Measurements from ENCODE around the gene ANO7. TPM values are rescaled to one million over a fixed set of nuclear protein-coding genes. Genes with fewer than 3 reads are reported as not detected.
A peak's percentile ranks its signal among the peaks of the same experiment; 100 is the strongest.
"Not testable (repeated sequence)": the region's sequence is repeated elsewhere in the genome, so short reads cannot be mapped to it uniquely, and the experiment has no call there.

The ANO7 gene
- total RNA-seq, 4 donors from 2014 or later, result 1.1 to 1.4 (median 1.2) TPM

GRCh38 chr2:241191081-241191480, 2.6 kb downstream of the ANO7 start:
- no CpG with 5 or more reads among the region's 14 CpGs for WGBS
- TF ChIP-seq EP300 (IDR thresholded peaks at IDR 0.05) (no peak), POLR2A (IDR thresholded peaks at IDR 0.05) (no peak), POLR2AphosphoS5 (IDR thresholded peaks at IDR 0.05) (no peak), CTCF (IDR thresholded peaks at IDR 0.05) (no peak)
- no peaks in the 10 kb centered on the region for H3K9me3 ChIP-seq
- peaks cover 17% of the 10 kb centered on the region for H3K27me3 ChIP-seq
- H3K27ac ChIP-seq, result no peak overlapping the region
- H3K4me3 ChIP-seq, result no peak overlapping the region
- no peaks in the 10 kb centered on the region for H3K4me1 ChIP-seq
- no peak for DNase-seq (ENCODE audit: low spot score in 2 of 2)
- H3K36me3 ChIP-seq, result no peaks in the 10 kb centered on the region

- Histone ChIP-seq H3K9me3 (no peaks in the 10 kb centered on the region), H3K4me1 (no peaks in the 10 kb centered on the region), H3K27ac (no peak overlapping the region), H3K36me3 (no peaks in the 10 kb centered on the region), H3K4me3 (no peak overlapping the region), H3K27me3 (peaks cover 1% of the 10 kb centered on the region)
- no peak for TF ChIP-seq POLR2A (IDR thresholded peaks at IDR 0.05)
- no peak for TF ChIP-seq CTCF (IDR thresholded peaks at IDR 0.05)
- TF ChIP-seq EP300 (IDR thresholded peaks at IDR 0.05), result no peak
- TF ChIP-seq POLR2AphosphoS5 (IDR thresholded peaks at IDR 0.05), result no peak
- DNase-seq (ENCODE audit: low spot score in 2 of 2), result no peak
- WGBS, result 80% methylated on average over 8 of the region's 8 CpGs
Measured at GRCh38 chr2:241193271-241193670, 4.8 kb downstream of the ANO7 start.

- no peaks in the 10 kb centered on the region for H3K36me3 ChIP-seq
- H3K9me3 ChIP-seq, result no peaks in the 10 kb centered on the region
- no peaks in the 10 kb centered on the region for H3K4me1 ChIP-seq
- WGBS, result 77% methylated on average over 9 of the region's 9 CpGs
- no peaks in the 10 kb centered on the region for H3K27me3 ChIP-seq
- no peak overlapping the region for H3K4me3 ChIP-seq
- H3K27ac ChIP-seq, result no peak overlapping the region
- no peak for DNase-seq (ENCODE audit: low spot score in 2 of 2)
- no peak for TF ChIP-seq POLR2AphosphoS5 (IDR thresholded peaks at IDR 0.05)
- TF ChIP-seq CTCF (IDR thresholded peaks at IDR 0.05), result no peak
- no peak for TF ChIP-seq POLR2A (IDR thresholded peaks at IDR 0.05)
- no peak for TF ChIP-seq EP300 (IDR thresholded peaks at IDR 0.05)
Measured at GRCh38 chr2:241194811-241195210, 6.3 kb downstream of the ANO7 start.

GRCh38 chr2:241195506-241196130, 7.1 kb downstream of the ANO7 start:
- Histone ChIP-seq H3K27me3 (no peaks in the 10 kb centered on the region), H3K27ac (no peak overlapping the region), H3K4me1 (no peaks in the 10 kb centered on the region), H3K36me3 (no peaks in the 10 kb centered on the region), H3K4me3 (no peak overlapping the region), H3K9me3 (no peaks in the 10 kb centered on the region)
- 82% methylated on average over 4 of the region's 18 CpGs for WGBS
- DNase-seq (ENCODE audit: low spot score in 2 of 2), result peak in 1 of 2 donors; percentile 71
- TF ChIP-seq EP300 (IDR thresholded peaks at IDR 0.05) (no peak), POLR2A (IDR thresholded peaks at IDR 0.05) (no peak)

GRCh38 chr2:241197246-241197645, 8.8 kb downstream of the ANO7 start:
- not testable (repeated sequence) for H3K4me1 ChIP-seq; H3K9me3 ChIP-seq; H3K27ac ChIP-seq; H3K27me3 ChIP-seq; H3K4me3 ChIP-seq; H3K36me3 ChIP-seq; DNase-seq (ENCODE audit: low spot score in 2 of 2)
- over 99% methylated on average over 13 of the region's 14 CpGs for WGBS

GRCh38 chr2:241197947-241198346, 9.5 kb downstream of the ANO7 start:
- no peak overlapping the region for H3K27ac ChIP-seq
- H3K4me1 ChIP-seq, result no peaks in the 10 kb centered on the region
- H3K4me3 ChIP-seq, result no peak overlapping the region
- H3K9me3 ChIP-seq, result no peaks in the 10 kb centered on the region
- TF ChIP-seq POLR2A (IDR thresholded peaks at IDR 0.05) (no peak), CTCF (IDR thresholded peaks at IDR 0.05) (no peak), POLR2AphosphoS5 (IDR thresholded peaks at IDR 0.05) (no peak), EP300 (IDR thresholded peaks at IDR 0.05) (no peak)
- no peak for DNase-seq (ENCODE audit: low spot score in 2 of 2)
- no peaks in the 10 kb centered on the region for H3K27me3 ChIP-seq
- WGBS, result 70% methylated on average over 6 of the region's 6 CpGs
- H3K36me3 ChIP-seq, result no peaks in the 10 kb centered on the region

Measured in suprapubic skin (tissue), 4 donors.